ENCODE measurements around the gene RGMA. TPM values are rescaled to one million over a fixed set of nuclear protein-coding genes. Genes with fewer than 3 reads are reported as not detected.

RGMA gene
- total RNA-seq, 1 donor from 2014 or later, result 6.2 TPM

- Mint-ChIP-seq H3K9me3 (ENCODE audit: unreplicated experiment) (no peaks in the 10 kb centered on the region), H3K4me3 (ENCODE audit: unreplicated experiment) (peak overlapping the region; percentile 98), H3K27ac (ENCODE audit: unreplicated experiment) (peak overlapping the region; percentile 87), H3K27me3 (ENCODE audit: low read depth, unreplicated experiment) (peaks cover 17% of the 10 kb centered on the region), H3K4me1 (ENCODE audit: low read depth, unreplicated experiment) (peaks cover 9% of the 10 kb centered on the region), H3K36me3 (ENCODE audit: low read depth, unreplicated experiment) (peaks cover 2% of the 10 kb centered on the region)
- H3K4me1 ChIP-seq (ENCODE audit: insufficient read depth, low read length), result peaks cover 15% of the 10 kb centered on the region
- peak; percentile 37 for DNase-seq (ENCODE audit: low read depth)
- peak overlapping the region; percentile 72 for H2AFZ ChIP-seq (ENCODE audit: low read depth, low read length)
- H3K27me3 ChIP-seq (ENCODE audit: insufficient read depth, low read length), result peaks cover 80% of the 10 kb centered on the region
- peak overlapping the region; percentile 63 for H3K4me3 ChIP-seq (ENCODE audit: insufficient read depth, low read depth, low read length)
- no peak overlapping the region for H3K27ac ChIP-seq (ENCODE audit: low read depth, low read length)
- TF ChIP-seq CTCF (IDR thresholded peaks at IDR 0.05; ENCODE audit: insufficient read depth, low read depth, low read length) (no peak), EZH2 (IDR thresholded peaks at IDR 0.05; ENCODE audit: insufficient read depth, low read length) (peak; percentile 68)
- H3K79me2 ChIP-seq (ENCODE audit: insufficient read depth, low read length), result no peaks in the 10 kb centered on the region
- H3K9me3 ChIP-seq (ENCODE audit: insufficient read depth, low read depth, low read length), result no peaks in the 10 kb centered on the region
- H4K20me1 ChIP-seq (ENCODE audit: insufficient read depth, low read length), result no peaks in the 10 kb centered on the region
- H3K36me3 ChIP-seq (ENCODE audit: insufficient read depth, low read length), result no peaks in the 10 kb centered on the region
- peak overlapping the region; percentile 56 for H3K9ac ChIP-seq (ENCODE audit: low read length)
- peak overlapping the region; percentile 98 for H3K4me2 ChIP-seq (ENCODE audit: low read length)
- FAIRE-seq, result no peak
Measured at GRCh38 chr15:93072411-93073394, 16.3 kb downstream of the RGMA start.

DNA sequence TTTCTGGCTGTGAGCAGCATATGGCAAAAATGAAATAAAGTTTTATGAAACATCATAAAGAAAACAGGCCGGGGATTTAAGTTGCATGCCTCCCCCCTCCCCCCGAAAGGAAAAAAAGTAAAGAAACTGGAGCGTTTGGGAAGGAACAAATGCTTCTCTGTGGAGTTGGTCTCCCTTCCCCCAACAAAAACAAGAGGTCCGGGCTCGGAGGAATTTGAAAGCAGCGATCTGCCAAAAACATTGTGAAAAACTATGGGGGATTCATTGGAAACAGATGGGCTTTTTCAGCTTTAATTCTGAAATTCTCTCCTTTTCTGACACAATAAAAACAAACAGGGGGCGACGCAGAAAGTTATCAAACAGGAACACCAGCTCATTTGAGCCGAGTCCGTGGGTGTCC is 17.0 kb downstream of the RGMA start:
- H3K4me2 ChIP-seq (ENCODE audit: low read length), result peak overlapping the region; percentile 98
- H3K9me3 ChIP-seq (ENCODE audit: insufficient read depth, low read depth, low read length), result no peaks in the 10 kb centered on the region
- Mint-ChIP-seq H3K4me3 (ENCODE audit: unreplicated experiment) (peak overlapping the region; percentile 98), H3K27me3 (ENCODE audit: low read depth, unreplicated experiment) (peaks cover 13% of the 10 kb centered on the region), H3K36me3 (ENCODE audit: low read depth, unreplicated experiment) (peaks cover 2% of the 10 kb centered on the region), H3K27ac (ENCODE audit: unreplicated experiment) (peak overlapping the region; percentile 87), H3K4me1 (ENCODE audit: low read depth, unreplicated experiment) (peaks cover 9% of the 10 kb centered on the region), H3K9me3 (ENCODE audit: unreplicated experiment) (no peaks in the 10 kb centered on the region)
- H3K27me3 ChIP-seq (ENCODE audit: insufficient read depth, low read length), result peaks cover 80% of the 10 kb centered on the region
- peaks cover 15% of the 10 kb centered on the region for H3K4me1 ChIP-seq (ENCODE audit: insufficient read depth, low read length)
- peak overlapping the region; percentile 56 for H3K9ac ChIP-seq (ENCODE audit: low read length)
- H3K79me2 ChIP-seq (ENCODE audit: insufficient read depth, low read length), result no peaks in the 10 kb centered on the region
- H2AFZ ChIP-seq (ENCODE audit: low read depth, low read length), result peak overlapping the region; percentile 72
- DNase-seq (ENCODE audit: low read depth) (peak; percentile 27), FAIRE-seq (no peak)
- TF ChIP-seq CTCF (IDR thresholded peaks at IDR 0.05; ENCODE audit: insufficient read depth, low read depth, low read length) (no peak), EZH2 (IDR thresholded peaks at IDR 0.05; ENCODE audit: insufficient read depth, low read length) (no peak)
- no peaks in the 10 kb centered on the region for H3K36me3 ChIP-seq (ENCODE audit: insufficient read depth, low read length)
- H3K4me3 ChIP-seq (ENCODE audit: insufficient read depth, low read depth, low read length), result peak overlapping the region; percentile 63
- no peaks in the 10 kb centered on the region for H4K20me1 ChIP-seq (ENCODE audit: insufficient read depth, low read length)
- H3K27ac ChIP-seq (ENCODE audit: low read depth, low read length), result no peak overlapping the region
